Measurements from ENCODE around the gene NUAK1.

NUAK1 gene

GRCh38 chr12:106138633-106139421 lies at the start of gene NUAK1:
NUAK1 (minus strand) TSS chr12:106138954; CDS start chr12:106138653, 301 bp downstream.
- in situ Hi-C loops (cut with HindIII; ENCODE audit: low sequenced_read_pairs): loop anchor here (25.0 kb wide), 1 partner anchor 727 kb away; no protein-coding TSS in a partner anchor

- in situ Hi-C loops (cut with HindIII; ENCODE audit: low sequenced_read_pairs): loop anchor here (5.0 kb wide), 1 partner anchor 34 kb away; no protein-coding TSS in a partner anchor
Observed at GRCh38 chr12:106188256-106188655, 49.5 kb upstream of the NUAK1 start.

- in situ Hi-C loops (cut with HindIII; ENCODE audit: low sequenced_read_pairs): loop anchor here (5.0 kb wide), 1 partner anchor 34 kb away; no protein-coding TSS in a partner anchor
Observed at GRCh38 chr12:106187842-106188241, 49.1 kb upstream of the NUAK1 start.

GRCh38 chr12:106187155-106187789 lies 48.5 kb upstream of the NUAK1 start:
- in situ Hi-C loops (cut with HindIII; ENCODE audit: low sequenced_read_pairs): loop anchor here (5.0 kb wide), 1 partner anchor 35 kb away; no protein-coding TSS in a partner anchor

DNA sequence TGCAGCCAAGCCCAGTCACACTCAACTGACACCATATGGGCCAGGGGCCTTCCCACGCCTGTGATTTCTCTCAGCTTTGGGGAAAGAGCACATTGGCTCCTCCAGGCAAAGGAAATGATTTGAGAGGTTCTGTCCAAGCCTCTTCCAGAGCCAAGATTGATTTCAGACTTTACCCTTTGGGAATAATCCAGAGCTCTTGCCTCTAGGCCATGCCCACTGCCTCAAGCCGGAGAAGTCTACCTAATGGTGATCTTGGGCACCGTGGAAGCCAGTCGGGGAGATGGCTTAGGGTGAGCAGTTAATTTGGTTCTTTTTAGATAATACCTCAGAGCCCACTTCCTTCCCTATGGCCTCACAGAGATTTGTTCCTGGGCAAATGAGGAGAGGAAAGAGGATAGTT lies 45.0 kb upstream of the NUAK1 start:
- in situ Hi-C loops (cut with HindIII; ENCODE audit: low sequenced_read_pairs): no loop called here

DNA sequence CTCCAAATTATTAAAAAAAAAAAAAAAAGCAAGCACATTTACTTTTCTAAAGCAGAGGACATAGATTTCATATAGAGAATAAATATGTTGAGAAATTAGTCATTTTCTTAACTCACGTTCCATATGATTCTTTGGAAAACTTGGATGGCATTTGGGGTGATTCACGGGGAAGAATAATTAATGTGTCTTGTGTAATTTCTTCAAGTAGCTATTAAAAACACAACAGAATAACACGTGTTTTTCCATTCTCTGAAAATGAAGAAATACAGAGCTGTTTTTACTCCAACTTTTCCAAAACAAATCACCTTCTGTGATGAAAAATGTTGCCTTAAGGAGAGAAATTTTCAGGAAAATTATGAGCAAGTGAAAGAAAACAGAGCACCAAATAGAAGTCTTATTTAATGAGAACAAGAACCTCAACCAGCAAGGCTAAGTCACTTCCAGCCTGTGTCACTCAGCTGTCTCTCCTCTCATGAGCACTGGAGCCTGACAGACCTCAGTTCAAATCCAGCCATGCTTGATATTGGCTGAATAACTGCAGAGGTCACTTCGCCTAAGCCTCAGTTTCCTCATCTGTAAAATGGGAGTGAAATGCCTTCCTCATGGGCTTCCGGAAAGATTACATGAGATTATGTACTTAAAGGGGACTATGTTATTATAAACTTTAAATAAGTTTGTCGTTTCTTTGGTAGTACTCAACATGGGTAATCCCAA lies 42.8 kb upstream of the NUAK1 start:
- in situ Hi-C loops (cut with HindIII; ENCODE audit: low sequenced_read_pairs): no loop called here

GRCh38 chr12:106179086-106179485 lies 40.3 kb upstream of the NUAK1 start:
- in situ Hi-C loops (cut with HindIII; ENCODE audit: low sequenced_read_pairs): no loop called here

- in situ Hi-C loops (cut with HindIII; ENCODE audit: low sequenced_read_pairs): no loop called here
Observed at GRCh38 chr12:106178562-106178961, 39.8 kb upstream of the NUAK1 start.

DNA sequence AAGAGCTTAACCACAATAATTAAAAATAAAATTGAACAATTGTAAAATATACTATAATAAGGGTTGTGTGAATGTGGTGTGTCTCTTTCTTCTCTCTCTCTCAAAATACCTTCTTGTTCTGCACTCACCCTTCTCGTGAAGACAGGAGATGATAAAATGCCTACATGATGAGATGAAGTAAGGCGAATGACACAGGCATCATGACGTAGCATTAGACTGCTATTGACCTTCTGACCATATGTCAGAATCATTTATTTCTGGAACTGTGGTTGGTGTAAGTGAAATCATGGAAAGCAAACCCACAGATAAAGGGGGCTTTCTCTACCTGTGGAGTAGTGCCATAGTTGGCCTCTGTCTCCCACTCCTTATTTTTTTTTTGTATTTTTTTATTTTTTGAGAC lies 37.8 kb upstream of the NUAK1 start:
- in situ Hi-C loops (cut with HindIII; ENCODE audit: low sequenced_read_pairs): no loop called here

- in situ Hi-C loops (cut with HindIII; ENCODE audit: low sequenced_read_pairs): no loop called here
Observed at GRCh38 chr12:106174876-106175275, 36.1 kb upstream of the NUAK1 start.

- in situ Hi-C loops (cut with HindIII; ENCODE audit: low sequenced_read_pairs): no loop called here
Observed at GRCh38 chr12:106173442-106173841, 34.7 kb upstream of the NUAK1 start.

DNA sequence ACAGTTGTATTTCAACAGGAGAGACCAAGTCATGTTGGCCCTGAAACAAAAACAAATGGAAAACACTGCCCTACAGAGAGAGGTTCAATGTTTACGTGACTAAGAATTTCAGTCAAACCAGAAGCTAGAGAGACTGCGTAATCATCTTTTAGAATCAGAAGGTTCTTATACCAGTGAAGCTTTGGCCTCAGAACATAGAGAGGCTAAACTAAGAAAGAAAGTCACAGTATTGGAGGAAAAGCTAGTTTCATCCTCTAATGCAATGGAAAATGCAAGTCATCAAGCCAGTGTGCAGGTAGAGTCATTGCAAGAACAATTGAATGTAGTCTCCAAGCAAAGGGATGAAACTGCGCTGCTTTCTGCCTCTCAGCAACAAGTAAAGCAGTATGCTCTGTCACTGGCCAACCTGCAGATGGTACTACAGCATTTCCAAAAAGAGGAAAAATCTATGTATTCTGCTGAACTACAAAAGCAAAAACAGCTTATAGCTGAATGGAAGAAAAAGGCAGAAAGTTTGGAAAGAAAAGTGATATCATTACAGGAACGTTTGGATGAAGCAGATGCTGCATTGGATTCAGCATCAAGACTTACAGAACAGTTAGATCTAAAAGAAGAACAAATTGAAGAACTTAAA lies 32.5 kb upstream of the NUAK1 start:
- in situ Hi-C loops (cut with HindIII; ENCODE audit: low sequenced_read_pairs): no loop called here

- in situ Hi-C loops (cut with HindIII; ENCODE audit: low sequenced_read_pairs): no loop called here
Observed at GRCh38 chr12:106170285-106170684, 31.5 kb upstream of the NUAK1 start.

DNA sequence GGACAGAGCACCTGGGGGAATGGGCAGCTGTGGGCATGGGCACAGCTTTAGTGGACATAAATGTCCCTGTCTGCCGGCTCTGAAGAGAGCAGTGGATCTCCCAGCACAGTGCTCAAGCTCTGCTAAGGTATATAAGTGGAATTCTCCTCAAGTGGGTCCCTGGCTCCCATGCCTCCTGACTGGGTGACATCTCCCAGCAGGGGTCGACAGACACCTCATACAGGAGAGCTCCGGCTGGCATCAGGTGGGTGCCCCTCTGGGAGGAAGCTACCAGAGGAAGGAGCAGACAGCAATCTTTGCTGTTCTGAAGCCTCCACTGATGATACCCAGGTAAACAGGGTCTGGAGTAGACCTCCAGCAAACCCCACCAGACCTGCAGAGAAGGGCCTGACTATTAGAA lies 25.0 kb upstream of the NUAK1 start:
- in situ Hi-C loops (cut with HindIII; ENCODE audit: low sequenced_read_pairs): no loop called here

- in situ Hi-C loops (cut with HindIII; ENCODE audit: low sequenced_read_pairs): no loop called here
Observed at GRCh38 chr12:106161491-106161890, 22.7 kb upstream of the NUAK1 start.

- in situ Hi-C loops (cut with HindIII; ENCODE audit: low sequenced_read_pairs): no loop called here
Observed at GRCh38 chr12:106160915-106161314, 22.2 kb upstream of the NUAK1 start.

DNA sequence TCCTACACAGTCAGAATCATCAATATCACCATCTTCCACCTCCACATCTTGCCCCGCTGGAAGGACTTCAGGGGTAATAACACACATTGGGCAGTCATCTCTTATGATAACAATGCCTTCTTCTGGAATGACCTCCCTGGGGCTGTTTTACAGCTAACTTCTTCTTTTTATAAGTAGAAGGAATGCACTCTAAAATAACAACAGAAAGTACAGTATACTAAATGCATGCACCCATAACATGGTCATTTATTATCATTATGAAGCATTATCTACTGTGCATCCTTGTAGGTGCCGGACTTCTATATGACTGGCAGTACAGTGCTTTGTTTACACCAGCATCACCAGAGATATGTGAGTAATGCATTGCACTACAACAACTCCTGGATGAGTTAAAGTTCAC lies 19.0 kb upstream of the NUAK1 start:
- in situ Hi-C loops (cut with HindIII; ENCODE audit: low sequenced_read_pairs): no loop called here

- in situ Hi-C loops (cut with HindIII; ENCODE audit: low sequenced_read_pairs): no loop called here
Observed at GRCh38 chr12:106154751-106155273, 16.1 kb upstream of the NUAK1 start.

DNA sequence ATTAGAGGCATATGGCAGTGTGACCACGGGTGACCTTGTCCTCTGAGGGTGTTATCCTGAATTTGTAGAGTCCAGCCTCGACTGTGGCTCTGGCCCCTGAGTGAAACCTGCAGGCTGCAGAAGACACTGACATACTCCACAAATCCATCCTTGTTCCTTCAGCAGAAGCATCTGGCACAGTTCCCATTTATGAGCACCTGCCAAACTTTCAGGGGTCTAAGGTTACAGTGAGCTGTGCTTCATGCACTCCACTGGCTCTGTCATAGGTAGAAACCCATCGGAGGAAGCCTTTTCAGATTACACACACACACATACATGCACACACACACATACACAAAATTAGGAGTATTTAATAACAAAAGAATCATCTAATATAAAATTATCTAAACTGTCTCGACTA lies 13.6 kb upstream of the NUAK1 start:
- in situ Hi-C loops (cut with HindIII; ENCODE audit: low sequenced_read_pairs): no loop called here

DNA sequence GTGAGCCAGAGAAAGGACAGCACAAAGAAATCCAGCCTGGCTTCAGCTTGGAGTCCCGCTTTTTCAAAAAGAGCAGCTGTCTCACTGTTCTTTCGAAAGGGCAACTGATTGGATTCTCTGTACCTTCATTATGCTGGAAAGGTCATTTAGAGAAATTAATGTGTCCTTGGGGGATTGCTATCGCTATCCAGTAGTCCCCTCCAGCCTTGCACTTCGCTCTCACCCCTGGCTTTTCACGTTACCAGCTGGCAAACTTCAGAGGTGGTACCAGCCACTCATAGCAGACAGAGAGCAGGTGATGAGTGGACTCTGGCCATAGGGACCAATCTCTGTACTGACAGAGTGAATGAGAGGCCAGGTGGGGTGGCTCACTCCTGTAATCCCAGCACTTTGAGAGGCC lies 11.8 kb upstream of the NUAK1 start:
- in situ Hi-C loops (cut with HindIII; ENCODE audit: low sequenced_read_pairs): no loop called here

Data from endothelial cell of hepatic sinusoid (primary cell).